ENCODE data around the gene AHR. TPM values are rescaled to one million over a fixed set of nuclear protein-coding genes. Genes with fewer than 3 reads are reported as not detected.

Gene AHR
- total RNA-seq, 1 experiment from 2014 or later, result 6.1 TPM

GRCh38 chr7:17390392-17390791 lies 91.9 kb downstream of the AHR start:
- Histone ChIP-seq H3T11ph (ENCODE audit: low read length) (no peak overlapping the region), H3K4me2 (ENCODE audit: insufficient read depth, insufficient read length, low read length) (no peak overlapping the region), H3K23me2 (ENCODE audit: insufficient read length, low read depth, low read length, poor library complexity, severe bottlenecking) (no peaks in the 10 kb centered on the region), H3K27me3 (ENCODE audit: insufficient read depth, low read length) (no peaks in the 10 kb centered on the region), H3K27ac (ENCODE audit: insufficient read length, low read depth, low read length) (no peak overlapping the region), H2BK15ac (ENCODE audit: low read depth, low read length) (no peak overlapping the region), H3K9ac (ENCODE audit: extremely low read depth, insufficient read length, low read length) (no peak overlapping the region), H3K14ac (ENCODE audit: insufficient read depth, low read length) (no peak overlapping the region), H2BK12ac (ENCODE audit: insufficient read length, low read depth, low read length) (no peak overlapping the region), H3K79me1 (ENCODE audit: insufficient read depth, low read depth, low read length, poor library complexity, severe bottlenecking) (no peaks in the 10 kb centered on the region), H3K4ac (ENCODE audit: low read depth, low read length) (no peak overlapping the region), H3K79me2 (ENCODE audit: insufficient read depth, low read length) (no peaks in the 10 kb centered on the region), H2BK5ac (ENCODE audit: insufficient read length, low read length) (no peak overlapping the region), H3K4me1 (ENCODE audit: insufficient read depth, low read length) (no peaks in the 10 kb centered on the region), H3K9me3 (ENCODE audit: control insufficient read depth, low read depth, low read length) (peaks cover 9% of the 10 kb centered on the region), H4K20me1 (ENCODE audit: control insufficient read depth, insufficient read depth, insufficient read length) (no peaks in the 10 kb centered on the region), H4K5ac (ENCODE audit: insufficient read length, low read depth, low read length) (no peak overlapping the region), H3K23ac (ENCODE audit: insufficient read length, low read depth, low read length) (no peak overlapping the region), H2AFZ (ENCODE audit: low read length) (no peak overlapping the region), H2AK5ac (ENCODE audit: insufficient read length, low read length) (no peak overlapping the region), H4K8ac (replicated peaks; ENCODE audit: insufficient read length, low read depth, low read length) (no peak overlapping the region), H3K18ac (ENCODE audit: insufficient read length, low read depth, low read length) (no peak overlapping the region), H2BK120ac (ENCODE audit: low read depth, low read length, poor library complexity, severe bottlenecking) (no peak overlapping the region), H3K56ac (ENCODE audit: insufficient read length, low read depth, low read length) (no peak overlapping the region), H2BK20ac (ENCODE audit: low read depth, low read length, poor library complexity, severe bottlenecking) (no peak overlapping the region), H4K91ac (ENCODE audit: insufficient read length, low read depth, low read length) (no peak overlapping the region)
- no peak for DNase-seq
- no peak overlapping the region for H3K4me3 Mint-ChIP-seq
- H3K27ac Mint-ChIP-seq, result no peak overlapping the region
- no CpG with 5 or more reads among the region's 4 CpGs for WGBS (ENCODE audit: extremely low coverage, insufficient read length, low lambda C conversion rate)
- peaks cover 20 to 44% (median 30%) of the 10 kb centered on the region in 3 experiments for H3K36me3 Mint-ChIP-seq (ENCODE audit: insufficient read depth in 1 of 3, low read depth in 3 of 3)
- no peaks in the 10 kb centered on the region; the same call in 1 of the 2 replicates for H3K27me3 Mint-ChIP-seq (ENCODE audit: low read depth)
- peaks cover 36 to 39% of the 10 kb centered on the region in 2 experiments for H3K9me3 Mint-ChIP-seq
- no peak for TF ChIP-seq CTCF (conservative IDR thresholded peaks at IDR 0.05)
- H3K4me1 Mint-ChIP-seq, result peaks cover 13 to 26% of the 10 kb centered on the region in 2 experiments

Data from H9 (cell line).